Testis (tissue), 2 donors: ENCODE data around the gene DPH2.

Source experiments
- POLR2A ChIP-seq: fragments of 450-650 bp; IDR thresholded peaks from one replicate; pipeline ENCODE4 v1.6.1; 2017; ENCODE audit warnings: antibody characterized with exemption, mild to moderate bottlenecking, moderate library complexity
- TF ChIP-seq, protein P1 (sequence below), 3 experiments: fragments of 450-650 bp in 2 of 3; fragments of 200-600 bp in 1 of 3; sonication (generic) in 1 of 3; IDR thresholded peaks; one replicate each; pipeline ENCODE4 v1.5.1; 2016 to 2019; ENCODE audit warnings: antibody characterized with exemption in 3 of 3, mild to moderate bottlenecking in 2 of 3, moderate library complexity in 1 of 3

DNA sequence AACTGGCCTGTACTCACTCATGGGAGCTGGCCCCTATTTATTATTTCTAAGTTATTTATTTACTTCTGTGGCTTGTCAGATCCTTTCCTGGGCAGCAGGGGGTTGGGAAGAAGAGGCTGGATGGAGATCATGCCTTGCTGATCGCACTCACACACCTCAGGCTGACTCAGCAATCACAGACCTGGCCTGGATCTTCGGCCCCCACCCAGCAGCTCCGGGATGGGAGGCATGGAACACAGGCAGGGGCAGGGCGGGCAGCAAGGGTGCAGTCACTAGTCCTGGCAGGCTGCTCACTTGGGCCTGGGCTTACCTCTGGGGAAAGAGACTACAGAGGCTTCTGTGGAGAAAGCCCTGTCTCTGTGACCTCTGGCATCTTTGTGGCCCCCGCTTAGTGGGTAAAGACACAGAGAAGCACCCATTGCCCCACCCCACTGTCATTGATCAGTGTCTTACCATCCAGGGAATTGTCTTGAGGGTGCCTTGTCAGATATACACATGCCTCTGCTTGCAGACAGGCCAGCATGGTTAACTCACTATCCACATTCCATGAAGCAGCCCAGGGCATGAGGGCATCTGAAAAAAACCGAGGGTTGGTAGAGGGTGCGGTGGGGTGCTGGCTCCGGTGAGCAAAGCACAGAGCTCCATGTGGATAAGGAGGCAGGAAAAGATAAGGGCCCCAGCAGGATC is 32.5 kb upstream of the DPH2 start:
- TF ChIP-seq, protein P1, sequence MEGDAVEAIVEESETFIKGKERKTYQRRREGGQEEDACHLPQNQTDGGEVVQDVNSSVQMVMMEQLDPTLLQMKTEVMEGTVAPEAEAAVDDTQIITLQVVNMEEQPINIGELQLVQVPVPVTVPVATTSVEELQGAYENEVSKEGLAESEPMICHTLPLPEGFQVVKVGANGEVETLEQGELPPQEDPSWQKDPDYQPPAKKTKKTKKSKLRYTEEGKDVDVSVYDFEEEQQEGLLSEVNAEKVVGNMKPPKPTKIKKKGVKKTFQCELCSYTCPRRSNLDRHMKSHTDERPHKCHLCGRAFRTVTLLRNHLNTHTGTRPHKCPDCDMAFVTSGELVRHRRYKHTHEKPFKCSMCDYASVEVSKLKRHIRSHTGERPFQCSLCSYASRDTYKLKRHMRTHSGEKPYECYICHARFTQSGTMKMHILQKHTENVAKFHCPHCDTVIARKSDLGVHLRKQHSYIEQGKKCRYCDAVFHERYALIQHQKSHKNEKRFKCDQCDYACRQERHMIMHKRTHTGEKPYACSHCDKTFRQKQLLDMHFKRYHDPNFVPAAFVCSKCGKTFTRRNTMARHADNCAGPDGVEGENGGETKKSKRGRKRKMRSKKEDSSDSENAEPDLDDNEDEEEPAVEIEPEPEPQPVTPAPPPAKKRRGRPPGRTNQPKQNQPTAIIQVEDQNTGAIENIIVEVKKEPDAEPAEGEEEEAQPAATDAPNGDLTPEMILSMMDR (IDR thresholded peaks at IDR 0.05), result no peak
- no peak for TF ChIP-seq POLR2A
